Stimulated activated CD8-positive, alpha-beta memory T cell treated with anti-CD3 and anti-CD28 coated beads, Interleukin-2, amount 100 ng/mL, for 1 hour (primary cell): ENCODE results near the gene SMAD1.
"Not testable (repeated sequence)": the region's sequence is repeated elsewhere in the genome, so short reads cannot be mapped to it uniquely, and the experiment has no call there.

Source experiments
- DNase-seq, 2 donors: peaks; one replicate each; pipeline ENCODE4 v3.0.0-alpha.2; 2020; ENCODE audit warnings: low read depth in 2 of 2

The SMAD1 gene

DNA sequence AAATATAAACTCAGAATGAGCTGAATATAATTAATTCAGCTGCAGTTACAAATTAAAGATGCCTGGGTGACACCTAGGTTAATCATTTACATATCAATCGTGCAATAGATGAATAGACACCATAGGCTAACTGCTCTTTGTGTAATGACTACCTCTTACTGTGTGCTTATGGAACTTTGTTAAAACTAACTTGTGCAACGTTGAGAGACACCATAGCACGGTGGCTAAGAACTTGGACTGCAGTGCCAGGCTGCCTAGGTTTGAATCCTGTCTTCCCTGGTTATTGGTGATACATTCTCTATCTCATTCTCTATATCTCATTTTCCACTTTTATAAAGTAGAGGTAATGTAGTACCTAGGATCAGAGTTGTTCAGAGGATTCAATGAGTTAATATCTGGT, 46.9 kb downstream of the SMAD1 start:
- DNase-seq: no peak

- DNase-seq: no peak
Measured at GRCh38 chr4:145530189-145530588, 48.5 kb downstream of the SMAD1 start.

GRCh38 chr4:145530662-145531061, 49.0 kb downstream of the SMAD1 start:
- DNase-seq: no peak

DNA sequence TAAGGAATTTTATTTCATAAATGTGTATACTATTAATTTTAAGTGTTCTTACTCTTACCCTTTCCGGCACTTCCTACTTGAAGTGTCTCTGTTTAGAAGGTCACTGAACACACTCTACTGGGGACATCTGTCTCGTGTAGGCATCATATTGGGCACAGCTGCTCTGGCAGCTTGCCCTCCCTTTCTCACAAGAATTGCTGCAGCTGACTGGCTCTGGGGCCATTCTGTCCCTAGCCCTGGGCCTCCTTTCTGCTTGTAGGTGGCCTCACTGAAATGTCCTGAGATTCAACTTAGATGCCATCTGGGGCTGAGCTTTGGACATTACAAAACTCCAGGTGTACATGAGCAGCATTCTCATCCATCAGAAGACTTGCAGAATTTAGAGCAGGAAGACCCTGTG, 49.6 kb downstream of the SMAD1 start:
- DNase-seq: no peak

- no peak for DNase-seq
Measured at GRCh38 chr4:145531859-145532258, 50.2 kb downstream of the SMAD1 start.

GRCh38 chr4:145533001-145533400, 51.3 kb downstream of the SMAD1 start:
- DNase-seq: no peak

DNA sequence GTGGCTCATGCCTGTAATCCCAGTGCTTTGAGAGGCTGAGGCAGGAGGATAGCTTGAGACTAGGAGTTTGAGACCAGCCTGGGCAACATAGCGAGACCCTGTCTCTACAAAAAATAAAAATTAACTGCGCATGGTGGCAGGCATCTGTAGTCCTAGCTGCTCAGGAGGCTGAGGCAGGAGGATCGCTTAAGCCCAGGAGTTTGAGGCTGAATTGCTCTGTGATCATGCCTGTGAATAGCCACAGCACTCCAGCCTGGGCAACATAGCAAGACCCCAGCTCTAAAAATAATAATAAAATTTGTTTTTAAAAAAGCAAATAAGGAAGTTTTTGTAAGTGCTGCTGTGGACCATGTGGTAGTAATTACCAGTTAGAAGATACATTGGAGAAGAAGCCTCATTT, 51.8 kb downstream of the SMAD1 start:
- not testable (repeated sequence) for DNase-seq

DNA sequence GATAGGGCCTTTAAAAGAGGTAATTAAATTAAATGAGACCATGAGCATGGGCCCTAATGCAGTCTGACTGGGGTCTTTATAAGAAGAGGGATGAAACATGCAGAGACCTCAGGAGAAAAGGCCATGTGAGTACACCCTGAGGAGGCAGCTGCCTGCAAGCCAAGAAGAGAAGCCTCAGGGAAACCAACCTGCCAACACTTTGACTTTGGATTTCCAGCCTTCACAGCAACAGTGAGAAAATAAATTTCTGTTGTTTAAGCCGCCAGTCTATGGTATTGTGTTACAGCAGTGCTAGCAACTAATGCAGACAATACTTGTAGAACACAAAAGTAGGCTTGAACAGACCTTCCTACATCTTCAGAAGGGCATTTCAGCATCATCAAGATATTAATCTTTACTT, 52.3 kb downstream of the SMAD1 start:
- no peak for DNase-seq

DNA sequence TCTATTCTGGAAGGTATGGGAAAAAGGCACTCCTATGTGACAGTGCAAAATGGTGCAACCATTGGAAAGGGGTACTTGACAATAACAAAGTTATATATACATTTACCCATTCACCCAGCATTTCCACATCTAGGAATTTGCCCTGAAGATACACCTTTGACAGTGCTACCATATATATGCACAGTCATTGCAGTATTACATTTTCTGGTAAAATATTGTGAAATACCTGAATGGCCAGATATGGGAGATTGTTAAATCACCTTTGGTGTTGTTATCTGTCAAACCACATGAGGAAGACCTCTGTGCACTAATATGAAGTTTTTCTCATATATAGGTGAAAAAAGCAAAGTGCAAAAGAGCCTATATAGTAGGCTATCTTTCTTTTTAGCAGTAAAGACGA, 53.5 kb downstream of the SMAD1 start:
- no peak for DNase-seq

DNA sequence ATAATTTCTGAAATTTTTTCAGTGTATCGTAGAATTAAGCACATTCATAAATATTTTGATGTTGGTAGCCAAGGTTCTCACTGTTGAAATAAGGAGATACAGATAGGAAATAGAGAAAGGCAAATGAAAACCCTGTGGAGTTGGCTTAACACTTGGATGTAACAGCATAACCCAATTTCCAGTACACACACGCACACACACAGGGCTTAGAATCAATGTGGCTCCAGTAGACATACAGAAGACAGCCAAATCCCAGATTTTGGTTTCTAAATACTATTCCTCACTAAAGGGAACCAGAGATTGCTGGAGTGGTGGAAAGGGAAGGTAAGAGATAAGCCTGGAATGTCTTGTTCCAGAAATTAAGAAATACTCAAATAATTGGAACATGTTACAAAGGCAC, 54.4 kb downstream of the SMAD1 start:
- no peak for DNase-seq

DNA sequence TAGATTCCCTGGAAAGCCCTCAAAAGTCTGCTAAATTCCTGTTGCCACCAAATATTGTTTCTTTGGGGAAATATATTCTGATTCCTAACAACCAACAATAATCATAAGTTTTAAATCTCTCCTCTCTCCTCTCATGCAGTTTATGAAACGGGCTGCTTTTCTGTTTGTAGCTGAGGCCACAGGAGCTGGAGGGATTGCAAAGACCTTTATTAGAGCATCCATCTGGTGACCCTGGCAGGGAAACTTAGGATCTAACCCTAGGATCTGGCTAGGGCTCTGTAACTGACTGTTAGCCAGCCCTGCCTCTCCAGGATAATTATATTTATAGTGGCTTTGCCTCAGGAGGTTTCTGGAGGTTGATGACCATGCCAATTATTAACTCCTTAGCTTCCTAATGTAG, 56.9 kb downstream of the SMAD1 start:
- DNase-seq: no peak

GRCh38 chr4:145539671-145540070, 58.0 kb downstream of the SMAD1 start:
- DNase-seq: no peak

DNA sequence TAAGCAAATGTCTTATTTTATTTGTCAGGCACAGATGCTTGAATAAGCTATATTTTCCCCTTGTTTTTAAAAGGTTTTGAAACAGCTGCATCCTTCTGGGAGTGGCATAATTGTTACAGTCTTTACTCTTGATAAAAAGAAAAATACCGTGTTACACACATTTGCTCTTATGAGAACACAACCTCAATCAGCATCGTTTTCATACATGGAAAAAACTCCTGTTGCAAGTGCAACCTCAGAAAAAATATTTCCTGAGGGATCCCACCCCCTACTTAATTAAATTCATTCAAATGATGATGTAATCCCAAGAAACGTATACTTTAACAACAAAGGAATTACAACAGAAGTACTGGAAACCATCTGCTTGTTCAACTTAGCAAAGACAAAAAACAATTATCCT, 58.6 kb downstream of the SMAD1 start:
- DNase-seq: no peak

DNA sequence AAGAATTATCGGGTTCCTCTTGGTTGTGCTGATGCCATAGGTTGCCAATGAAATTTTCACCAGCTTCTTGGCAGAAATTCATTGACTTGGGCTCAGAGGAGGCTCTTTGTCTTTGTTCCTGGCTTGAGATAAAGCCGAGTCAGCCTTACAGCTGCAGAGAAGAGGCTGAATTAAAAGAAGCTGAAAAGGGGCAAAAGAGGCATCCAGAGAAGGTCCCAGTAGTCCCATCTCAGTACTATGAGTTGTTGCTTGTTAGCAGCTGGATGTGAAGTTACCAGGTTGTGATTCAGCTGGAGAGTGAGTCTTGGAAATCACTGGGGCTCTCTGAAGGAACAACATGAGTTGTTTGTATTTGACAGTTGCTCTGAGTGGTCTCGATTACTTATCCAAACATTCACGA, 59.7 kb downstream of the SMAD1 start:
- DNase-seq: no peak

DNA sequence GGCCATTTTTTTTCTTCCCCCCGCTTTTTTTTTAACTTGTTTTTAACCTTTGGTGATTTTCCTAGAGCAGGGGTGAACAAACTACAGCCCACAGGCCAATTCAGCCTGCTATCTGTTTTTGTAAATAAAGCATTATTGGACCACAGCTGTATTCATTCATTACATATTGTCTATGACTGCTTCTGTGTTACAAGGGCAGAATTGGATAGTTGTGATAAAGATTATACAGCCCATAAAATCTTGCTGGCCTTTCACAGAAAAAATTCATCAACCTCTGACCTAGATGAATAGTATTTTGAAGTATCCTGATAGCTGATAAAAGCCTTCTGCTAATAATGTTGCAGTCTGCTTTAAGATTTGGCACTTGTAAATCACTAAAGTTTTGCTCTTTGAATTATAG, 63.4 kb downstream of the SMAD1 start:
- DNase-seq: no peak

- DNase-seq: no peak
Measured at GRCh38 chr4:145545538-145546174, 64.0 kb downstream of the SMAD1 start.

- DNase-seq: no peak
Measured at GRCh38 chr4:145546175-145546915, 64.7 kb downstream of the SMAD1 start.

DNA sequence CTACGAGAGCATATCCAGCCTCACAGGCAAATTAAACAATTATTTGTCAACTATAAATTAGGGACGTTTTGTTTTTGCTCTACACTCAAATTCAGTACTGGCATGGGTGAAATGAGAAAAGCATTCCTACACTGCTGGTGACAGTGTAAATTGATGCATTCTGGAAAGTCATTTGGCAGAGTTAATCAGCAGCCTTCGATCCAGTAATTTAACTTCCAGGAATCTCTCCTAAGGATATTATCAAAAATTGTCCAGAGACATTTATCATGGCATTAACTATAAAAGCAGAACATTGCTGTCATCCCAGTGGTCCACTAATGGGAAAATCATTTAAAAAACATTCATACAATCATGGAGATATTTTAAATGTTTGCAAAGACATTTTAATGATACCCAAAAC, 70.0 kb downstream of the SMAD1 start:
- DNase-seq: no peak

GRCh38 chr4:145552181-145552822, 70.6 kb downstream of the SMAD1 start:
- DNase-seq: no peak

- DNase-seq: no peak
Measured at GRCh38 chr4:145553375-145553774, 71.7 kb downstream of the SMAD1 start.

DNA sequence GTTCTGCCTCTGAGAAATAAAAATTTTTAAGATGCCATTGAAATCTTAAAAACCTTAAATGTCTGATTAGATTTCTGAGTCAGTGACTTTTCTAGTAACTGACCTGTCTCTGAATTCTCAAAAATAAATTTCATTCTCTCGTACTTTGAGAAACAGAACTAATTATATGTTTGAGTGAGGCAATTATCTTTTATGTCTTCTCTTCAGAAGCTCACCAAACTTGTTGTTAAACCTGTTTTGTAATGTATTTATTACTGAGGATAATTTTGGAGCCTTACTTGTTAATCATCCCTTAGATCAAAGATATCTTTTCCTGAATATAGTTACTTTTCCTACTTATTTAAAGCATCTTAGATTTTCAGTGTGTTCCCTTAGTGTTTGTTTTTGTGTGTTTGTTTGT, 73.0 kb downstream of the SMAD1 start:
- DNase-seq: no peak

- peak in 1 of 2 donors; percentile 10 for DNase-seq
Measured at GRCh38 chr4:145557720-145558119, 76.1 kb downstream of the SMAD1 start.

DNA sequence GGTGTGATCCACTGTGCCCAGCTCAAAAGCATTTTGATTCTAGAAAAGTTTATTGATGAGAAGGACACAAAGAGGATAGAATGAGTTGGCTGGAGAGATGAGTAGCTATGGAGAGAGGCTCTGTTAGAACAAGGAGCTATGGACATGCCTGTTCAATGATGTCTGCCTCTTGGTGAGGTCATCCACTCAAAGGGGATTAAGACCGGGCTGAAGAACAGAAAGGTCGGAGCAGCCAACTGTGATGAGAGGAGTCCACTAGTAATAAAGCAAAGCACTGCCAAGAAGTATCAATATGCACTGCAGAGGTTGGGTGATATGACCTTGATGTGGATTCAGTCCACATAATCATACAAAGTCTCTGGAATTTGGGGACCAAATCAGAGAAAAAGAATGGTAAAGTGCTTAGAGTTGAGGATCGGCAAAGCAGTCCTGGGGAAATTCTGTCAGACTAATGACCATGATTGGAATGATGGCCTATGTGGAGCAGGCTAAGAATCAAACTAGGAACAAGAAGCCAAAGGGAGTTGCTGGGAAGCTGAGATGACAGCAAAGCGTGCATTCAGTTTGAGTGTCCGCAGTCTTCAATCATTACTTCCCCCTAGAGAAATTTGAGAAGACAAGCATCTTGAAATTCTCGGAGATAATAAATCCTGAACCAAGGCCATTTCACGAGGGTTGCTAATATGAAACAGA, 81.8 kb downstream of the SMAD1 start:
- DNase-seq: no peak
